HepG2 (cell line): ENCODE measurements around the gene EID3. TPM values are rescaled to one million over a fixed set of nuclear protein-coding genes. Genes with fewer than 3 reads are reported as not detected.

ENCODE experiments used
- BCLAF1 ChIP-seq: fragments of 450-650 bp; IDR thresholded peaks from 2 replicates; pipeline ENCODE4 v1.6.1; 2017; ENCODE audit warnings: mild to moderate bottlenecking
- EED ChIP-seq: sonication (generic); formaldehyde crosslinking; IDR thresholded peaks from 2 replicates; pipeline ENCODE4 v1.5.0; 2020; ENCODE audit warnings: mild to moderate bottlenecking, missing genetic modification reagents
- ERF ChIP-seq: IDR thresholded peaks from 2 replicates; pipeline ENCODE4 v1.6.1; 2018; ENCODE audit warnings: missing biosample characterization, missing genetic modification reagents
- GATAD1 ChIP-seq: IDR thresholded peaks from 2 replicates; pipeline ENCODE4 v1.6.1; 2016; ENCODE audit warnings: missing genetic modification reagents, missing compliant biosample characterization
- HNRNPL ChIP-seq: fragments of 200-400 bp; formaldehyde crosslinking; IDR thresholded peaks from 2 replicates; pipeline ENCODE4 v1.6.1; 2017; ENCODE audit warnings: mild to moderate bottlenecking, low read depth, low read length
- KLF15 ChIP-seq: sonication (generic); formaldehyde crosslinking; IDR thresholded peaks from 2 replicates; pipeline ENCODE4 v1.8.1; 2023; ENCODE audit warnings: borderline replicate concordance, mild to moderate bottlenecking, inconsistent platforms, missing genetic modification reagents, mixed read lengths
- MAFK ChIP-seq, 2 experiments: IDR thresholded peaks in 1 of 2; conservative IDR thresholded peaks in 1 of 2; 2 replicates each; pipeline ENCODE4 v1.6.1; 2011; ENCODE audit warnings: improper control_type of control experiment in 2 of 2, low read length in 2 of 2
- MTF2 ChIP-seq: sonication (generic); formaldehyde crosslinking; IDR thresholded peaks from 2 replicates; pipeline ENCODE4 v1.5.0; 2020; ENCODE audit warnings: missing genetic modification reagents, borderline replicate concordance
- RNF2 ChIP-seq: fragments of 450-650 bp; conservative IDR thresholded peaks from 2 replicates; pipeline ENCODE4 v1.6.1; 2016; ENCODE audit warnings: low read depth
- SP1 ChIP-seq, 2 experiments: fragments of 450-650 bp in 1 of 2; sonication (generic) in 1 of 2; formaldehyde crosslinking in 1 of 2; IDR thresholded peaks; 2 replicates each; pipeline versions ENCODE4 v1.4.0 to v1.6.1; 2016 to 2020; ENCODE audit warnings: missing genetic modification reagents in 1 of 2
- THRA ChIP-seq: sonication (generic); formaldehyde crosslinking; IDR thresholded peaks from 2 replicates; pipeline ENCODE4 v1.4.0; 2020; ENCODE audit warnings: missing genetic modification reagents, borderline replicate concordance
- ZBTB43 ChIP-seq: sonication (generic); formaldehyde crosslinking; conservative IDR thresholded peaks from 2 replicates; pipeline ENCODE4 v1.4.0; 2020; ENCODE audit warnings: missing genetic modification reagents
- ZNF18 ChIP-seq: sonication (generic); formaldehyde crosslinking; IDR thresholded peaks from 2 replicates; pipeline ENCODE4 v1.8.0; 2022; ENCODE audit warnings: mild to moderate bottlenecking, missing genetic modification reagents; ENCODE audit not compliant: insufficient replicate concordance
- ZNF317 ChIP-seq: sonication (generic); formaldehyde crosslinking; IDR thresholded peaks from 2 replicates; pipeline ENCODE4 v1.5.0; 2020; ENCODE audit warnings: mild to moderate bottlenecking, missing genetic modification reagents
- ZNF383 ChIP-seq: sonication (generic); formaldehyde crosslinking; IDR thresholded peaks from 2 replicates; pipeline ENCODE4 v1.4.0; 2020; ENCODE audit warnings: missing genetic modification reagents, mild to moderate bottlenecking, borderline replicate concordance
- ZNF543 ChIP-seq: sonication (generic); formaldehyde crosslinking; IDR thresholded peaks from 2 replicates; pipeline ENCODE4 v1.4.0; 2020; ENCODE audit warnings: mild to moderate bottlenecking, missing genetic modification reagents
- ZNF883 ChIP-seq: sonication (generic); formaldehyde crosslinking; IDR thresholded peaks from 2 replicates; pipeline ENCODE4 v1.5.1; 2020; ENCODE audit warnings: mild to moderate bottlenecking, missing genetic modification reagents; ENCODE audit errors: not compliant biosample characterization
- polyA plus RNA-seq, 8 experiments: library from polyadenylated mRNA; depleted of rRNA in 3 of 8; stranded (reverse) in 7 of 8; unstranded in 1 of 8; fragments of >200 nt; fragmentation: Illumina TruSeq in 4 of 8; extraction: Trizol in 4 of 8; gene quantifications; 2 replicates each; pipeline versions ENCODE4 v1.2.1 to v1.2.3, GENCODE V29; 2011 to 2016; ENCODE audit warnings: low read depth in 4 of 8, missing spikeins in 1 of 8, mixed read lengths in 1 of 8; ENCODE audit not compliant: insufficient read depth in 1 of 8
- total RNA-seq, 5 experiments: library from RNA; depleted of rRNA; stranded (reverse); fragments of >200 nt; fragmentation: Illumina TruSeq; extraction: Trizol; gene quantifications; 2 replicates each; pipeline ENCODE4 v1.2.3, GENCODE V29; 2016; ENCODE audit warnings: low read depth in 1 of 5
- TF ChIP-seq, protein P1 (sequence below): sonication (generic); formaldehyde crosslinking; IDR thresholded peaks from 2 replicates; pipeline ENCODE4 v1.4.0; 2020; ENCODE audit warnings: mild to moderate bottlenecking, missing genetic modification reagents

The EID3 gene
- total and polyA plus RNA-seq, 2 of the 13 experiments (the other 11 are each of a cell fraction or from before 2014, with no cell fraction given) = 0.38 to 4.5 TPM

DNA sequence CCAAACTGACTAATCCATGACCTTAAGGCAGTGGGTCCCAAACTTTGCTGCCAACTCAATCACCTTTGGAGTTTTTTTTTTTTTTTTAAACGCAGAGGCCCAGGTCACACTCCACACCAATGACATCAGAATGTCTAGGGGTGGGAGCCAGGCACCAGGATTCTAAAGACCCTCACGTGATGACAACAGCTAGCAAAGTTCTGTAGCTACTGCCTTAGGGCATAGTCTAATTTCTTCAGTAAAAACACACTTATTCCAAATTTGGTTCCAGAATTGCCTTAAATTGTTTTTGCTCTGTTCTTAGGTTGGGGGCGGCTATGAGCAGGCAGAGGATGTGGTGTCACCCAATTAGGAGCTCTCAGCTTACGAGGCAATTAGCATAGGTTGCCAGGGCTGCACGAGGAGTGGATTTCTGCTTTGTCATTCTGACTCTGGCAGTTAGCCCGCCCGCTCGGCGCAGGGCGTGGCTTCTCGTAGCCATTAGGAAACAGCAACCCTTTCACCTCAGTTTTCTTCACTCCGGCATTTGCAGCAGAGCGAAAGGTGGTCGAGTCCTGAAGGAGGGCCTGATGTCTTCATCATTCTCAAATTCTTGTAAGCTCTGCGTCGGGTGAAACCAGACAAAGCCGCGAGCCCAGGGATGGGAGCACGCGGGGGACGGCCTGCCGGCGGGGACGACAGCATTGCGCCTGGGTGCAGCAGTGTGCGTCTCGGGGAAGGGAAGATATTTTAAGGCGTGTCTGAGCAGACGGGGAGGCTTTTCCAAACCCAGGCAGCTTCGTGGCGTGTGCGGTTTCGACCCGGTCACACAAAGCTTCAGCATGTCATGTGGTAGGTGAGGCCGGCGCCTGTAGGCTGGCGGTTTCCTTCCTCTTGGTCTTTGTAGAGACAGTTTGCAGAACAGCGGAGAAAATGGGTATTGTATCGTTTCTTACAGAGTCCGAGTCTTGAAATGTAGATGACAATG lies 16.7 kb upstream of the EID3 start (continued):
- TF ChIP-seq, protein P1, sequence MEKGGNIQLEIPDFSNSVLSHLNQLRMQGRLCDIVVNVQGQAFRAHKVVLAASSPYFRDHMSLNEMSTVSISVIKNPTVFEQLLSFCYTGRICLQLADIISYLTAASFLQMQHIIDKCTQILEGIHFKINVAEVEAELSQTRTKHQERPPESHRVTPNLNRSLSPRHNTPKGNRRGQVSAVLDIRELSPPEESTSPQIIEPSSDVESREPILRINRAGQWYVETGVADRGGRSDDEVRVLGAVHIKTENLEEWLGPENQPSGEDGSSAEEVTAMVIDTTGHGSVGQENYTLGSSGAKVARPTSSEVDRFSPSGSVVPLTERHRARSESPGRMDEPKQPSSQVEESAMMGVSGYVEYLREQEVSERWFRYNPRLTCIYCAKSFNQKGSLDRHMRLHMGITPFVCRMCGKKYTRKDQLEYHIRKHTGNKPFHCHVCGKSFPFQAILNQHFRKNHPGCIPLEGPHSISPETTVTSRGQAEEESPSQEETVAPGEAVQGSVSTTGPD = no peak
- TF ChIP-seq ZNF883 (no peak), ZNF317 (CRISPR knock-in tag) (0 out of 2 replicates have a peak, but pooled peaks have one; percentile 17), ERF (CRISPR knock-in tag) (no peak; the same call in 1 of the 2 replicates), ZNF18 (CRISPR knock-in tag) (no peak), ZNF383 (CRISPR knock-in tag) (no peak), EED (CRISPR knock-in tag) (no peak), ZBTB43 (CRISPR knock-in tag) (no peak), BCLAF1 (no peak), MAFK (conservative IDR thresholded peaks at IDR 0.05 in 1 of 2, IDR thresholded peaks at IDR 0.05 in 1 of 2; ENCODE audit: low read length in 2 of 2) (peak; percentile 86 to 98), THRA (peak; percentile 11; the same call in 1 of the 2 replicates), HNRNPL (no peak), KLF15 (CRISPR knock-in tag) (no peak), GATAD1 (CRISPR knock-in tag) (no peak), ZNF543 (CRISPR knock-in tag) (peak; percentile 72; the same call in 1 of the 2 replicates), RNF2 (peak; percentile 61; the same call in 1 of the 2 replicates), MTF2 (no peak), SP1 (IDR thresholded peaks at IDR 0.05) (no peak), SP1 (CRISPR knock-in tag; IDR thresholded peaks at IDR 0.05) (peak; percentile 57; the same call in 1 of the 2 replicates)
